Measurements from ENCODE around the gene PPT2. TPM values are rescaled to one million over a fixed set of nuclear protein-coding genes. Genes with fewer than 3 reads are reported as not detected.

The PPT2 gene
- total and polyA plus RNA-seq, 2 donors (not counting 3 experiments of a cell fraction or from before 2014, with no cell fraction given), result 27.2 to 47.3 TPM

GRCh38 chr6:32194388-32194787 lies 40.4 kb downstream of the PPT2 start:
- intact Hi-C loops (cut with micrococcal nuclease) (loop anchor here (10.0 kb wide), 2 partner anchors 150 to 530 kb away; partner anchors contain the start of genes C6orf47, CSNK2B, GPANK1 and LY6G5B), dilution Hi-C loops (cut with MboI; ENCODE audit: extremely low pct_ligation_motif_present, low sequenced_read_pairs) (no loop called here)
- ChIA-PET CTCF (interaction anchor here (1.6 kb wide), 1 partner anchor 76 kb away, joined by 24 read pairs; no protein-coding TSS in a partner anchor), POLR2A (no interaction called here)
- DNase-seq (ENCODE audit: low read depth, low spot score) (no peak), FAIRE-seq (no peak)
- no peaks in the 10 kb centered on the region for H3K27me3 ChIP-seq (ENCODE audit: control insufficient read depth in 2 of 2, insufficient read depth in 2 of 2, low read length in 2 of 2)
- peaks cover 7% of the 10 kb centered on the region for H3K79me2 ChIP-seq (ENCODE audit: control insufficient read depth, insufficient read depth, low read length)
- H3K4me2 ChIP-seq (ENCODE audit: insufficient read depth, low read length), result no peak overlapping the region
- TF ChIP-seq MYC (IDR thresholded peaks at IDR 0.05; ENCODE audit: low read depth, low read length) (no peak), POLR2A (IDR thresholded peaks at IDR 0.05; ENCODE audit: low read depth, low read length) (no peak)
- H3K9ac ChIP-seq (replicated peaks; ENCODE audit: extremely low read depth, insufficient read depth, low read length), result no peak overlapping the region
- no TSS peak for BruUV-seq (replicated peaks)
- H3K4me3 ChIP-seq (replicated peaks in 1 of 3; ENCODE audit: insufficient read depth in 1 of 3, low read depth in 1 of 3, low read length in 3 of 3), result no peak overlapping the region
- H3K9me1 ChIP-seq (replicated peaks; ENCODE audit: control insufficient read depth, extremely low read depth, insufficient read depth, low read length), result no peaks in the 10 kb centered on the region
- H3K36me3 ChIP-seq (ENCODE audit: control insufficient read depth in 2 of 2, extremely low read depth in 1 of 2, insufficient read depth in 2 of 2, low read length in 2 of 2), result peaks cover 0 to 2% of the 10 kb centered on the region in 2 experiments
- H3K27ac ChIP-seq (ENCODE audit: insufficient read depth, low read depth, low read length), result no peak overlapping the region
- H4K20me1 ChIP-seq (replicated peaks; ENCODE audit: control insufficient read depth, extremely low read depth, insufficient read depth, low read length), result no peaks in the 10 kb centered on the region
- no peaks in the 10 kb centered on the region for H3K9me3 ChIP-seq (replicated peaks; ENCODE audit: control insufficient read depth, insufficient read depth, low read length)
- H2AFZ ChIP-seq (ENCODE audit: low read depth, low read length), result no peak overlapping the region
- peaks cover 40% of the 10 kb centered on the region for H3K4me1 ChIP-seq (ENCODE audit: control insufficient read depth, extremely low read depth, insufficient read depth, low read length)

- Histone ChIP-seq H3K9ac (replicated peaks; ENCODE audit: extremely low read depth, insufficient read depth, low read length) (peak overlapping the region; percentile 73), H4K20me1 (replicated peaks; ENCODE audit: control insufficient read depth, extremely low read depth, insufficient read depth, low read length) (no peaks in the 10 kb centered on the region), H3K4me2 (ENCODE audit: insufficient read depth, low read length) (peak overlapping the region; percentile 78), H2AFZ (ENCODE audit: low read depth, low read length) (no peak overlapping the region), H3K9me1 (replicated peaks; ENCODE audit: control insufficient read depth, extremely low read depth, insufficient read depth, low read length) (no peaks in the 10 kb centered on the region), H3K27ac (ENCODE audit: insufficient read depth, low read depth, low read length) (peak overlapping the region; percentile 80), H3K36me3 (ENCODE audit: control insufficient read depth in 2 of 2, extremely low read depth in 1 of 2, insufficient read depth in 2 of 2, low read length in 2 of 2) (peaks cover 0 to 2% of the 10 kb centered on the region in 2 experiments), H3K4me1 (ENCODE audit: control insufficient read depth, extremely low read depth, insufficient read depth, low read length) (peaks cover 40% of the 10 kb centered on the region), H3K27me3 (ENCODE audit: control insufficient read depth in 2 of 2, insufficient read depth in 2 of 2, low read length in 2 of 2) (no peaks in the 10 kb centered on the region), H3K4me3 (replicated peaks in 1 of 3; ENCODE audit: insufficient read depth in 1 of 3, low read depth in 1 of 3, low read length in 3 of 3) (peak overlapping the region in 2 of 3 experiments; percentile 29 to 50), H3K9me3 (replicated peaks; ENCODE audit: control insufficient read depth, insufficient read depth, low read length) (no peaks in the 10 kb centered on the region), H3K79me2 (ENCODE audit: control insufficient read depth, insufficient read depth, low read length) (peaks cover 4% of the 10 kb centered on the region)
- no peak for TF ChIP-seq MAX (IDR thresholded peaks at IDR 0.05; ENCODE audit: insufficient read depth, insufficient read length)
- TF ChIP-seq, protein P1, sequence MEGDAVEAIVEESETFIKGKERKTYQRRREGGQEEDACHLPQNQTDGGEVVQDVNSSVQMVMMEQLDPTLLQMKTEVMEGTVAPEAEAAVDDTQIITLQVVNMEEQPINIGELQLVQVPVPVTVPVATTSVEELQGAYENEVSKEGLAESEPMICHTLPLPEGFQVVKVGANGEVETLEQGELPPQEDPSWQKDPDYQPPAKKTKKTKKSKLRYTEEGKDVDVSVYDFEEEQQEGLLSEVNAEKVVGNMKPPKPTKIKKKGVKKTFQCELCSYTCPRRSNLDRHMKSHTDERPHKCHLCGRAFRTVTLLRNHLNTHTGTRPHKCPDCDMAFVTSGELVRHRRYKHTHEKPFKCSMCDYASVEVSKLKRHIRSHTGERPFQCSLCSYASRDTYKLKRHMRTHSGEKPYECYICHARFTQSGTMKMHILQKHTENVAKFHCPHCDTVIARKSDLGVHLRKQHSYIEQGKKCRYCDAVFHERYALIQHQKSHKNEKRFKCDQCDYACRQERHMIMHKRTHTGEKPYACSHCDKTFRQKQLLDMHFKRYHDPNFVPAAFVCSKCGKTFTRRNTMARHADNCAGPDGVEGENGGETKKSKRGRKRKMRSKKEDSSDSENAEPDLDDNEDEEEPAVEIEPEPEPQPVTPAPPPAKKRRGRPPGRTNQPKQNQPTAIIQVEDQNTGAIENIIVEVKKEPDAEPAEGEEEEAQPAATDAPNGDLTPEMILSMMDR (IDR thresholded peaks at IDR 0.05; ENCODE audit: extremely low read depth in 1 of 2, insufficient read depth in 1 of 2, low read depth in 1 of 2, low read length in 2 of 2), result peak; percentile 43 to 48
- intact Hi-C loops (cut with micrococcal nuclease), result loop anchor here (1.0 to 10.0 kb wide), 8 partner anchors 17 to 774 kb away; partner anchors contain the start of genes C6orf47, CSNK2B, FKBPL and GPANK1
- BruUV-seq (replicated peaks), result TSS peak; percentile 64
- dilution Hi-C loops (cut with MboI; ENCODE audit: extremely low pct_ligation_motif_present, low sequenced_read_pairs), result no loop called here
- no peak for FAIRE-seq
- CTCF ChIA-PET, result interaction anchor here (0.8 to 1.6 kb wide), 22 partner anchors 9 to 643 kb away, joined by 3 to 24 read pairs (median 3); partner anchors contain the start of genes AGPAT1, ATF6B, FKBPL and NOTCH4
- DNase-seq (ENCODE audit: low read depth, low spot score), result peak; percentile 67
- POLR2A ChIA-PET, result interaction anchor here (0.7 to 1.6 kb wide), 7 partner anchors 8 to 67 kb away, joined by 3 to 9 read pairs (median 4); partner anchors contain the start of genes ATF6B and FKBPL
Measured at GRCh38 chr6:32194825-32195651, 41.1 kb downstream of the PPT2 start.

Measured in endothelial cell of umbilical vein (primary cell).